Neural progenitor cell (in vitro differentiated cells): Measurements from ENCODE around the gene HS3ST3B1.

ENCODE experiments used
- CTCF ChIP-seq: fragments of 200-600 bp; sonication (generic); IDR thresholded peaks from 2 replicates; pipeline ENCODE4 v1.5.1; 2017; ENCODE audit warnings: antibody characterized with exemption, mild to moderate bottlenecking
- EZH2 ChIP-seq: fragments of 200-600 bp; sonication (generic); IDR thresholded peaks from 2 replicates; pipeline ENCODE4 v1.6.1; 2017; ENCODE audit warnings: antibody characterized with exemption, mild to moderate bottlenecking, moderate library complexity
- EZH2phosphoT487 ChIP-seq: fragments of 200-600 bp; sonication (generic); IDR thresholded peaks from 2 replicates; pipeline ENCODE4 v1.6.1; 2017; ENCODE audit warnings: antibody characterized with exemption

GRCh38 chr17:14308965-14309879 lies 8.3 kb downstream of the HS3ST3B1 start:
- TF ChIP-seq CTCF, result no peak
- TF ChIP-seq EZH2phosphoT487, result no peak
- TF ChIP-seq EZH2, result no peak
